Measurements from ENCODE around the gene BICD1.

DNA sequence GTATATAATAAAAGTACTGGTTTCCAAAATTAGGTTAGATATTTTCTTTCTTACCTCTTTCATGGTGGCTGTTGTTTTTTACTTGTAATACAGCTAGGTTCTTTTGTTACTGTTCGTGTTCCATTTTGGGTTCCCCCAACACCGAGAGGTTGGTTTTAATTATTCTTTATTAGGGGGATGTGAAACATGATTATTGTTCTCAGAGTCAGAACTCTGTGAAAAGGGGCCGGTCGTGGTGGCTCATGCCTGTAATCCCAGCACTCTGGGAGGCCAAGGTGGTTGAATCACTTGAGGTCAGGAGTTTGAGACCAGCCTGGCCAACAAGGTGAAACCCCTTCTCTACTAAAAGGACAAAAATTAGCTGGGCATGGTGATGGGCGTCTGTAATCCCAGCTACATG is 108.1 kb downstream of the BICD1 start:
- no peak for TF ChIP-seq CTCF (IDR thresholded peaks at IDR 0.05)
- TF ChIP-seq ZFX (IDR thresholded peaks at IDR 0.05; ENCODE audit: borderline replicate concordance) = no peak

All from 22Rv1 (cell line).